Measurements from ENCODE around the gene FSTL5.

Gene FSTL5

GRCh38 chr4:161815841-161816240, 348.0 kb downstream of the FSTL5 start:
- TF ChIP-seq TAF1 (IDR thresholded peaks at IDR 0.05; ENCODE audit: borderline replicate concordance, insufficient read depth, low read length) (no peak), FOXP2 (optimal IDR thresholded peaks at IDR 0.05; ENCODE audit: borderline replicate concordance, extremely low read depth, extremely low read length, insufficient read depth) (no peak), POLR2AphosphoS5 (IDR thresholded peaks at IDR 0.05; ENCODE audit: low read depth, low read length) (no peak), SIN3A (IDR thresholded peaks at IDR 0.05; ENCODE audit: borderline replicate concordance, insufficient read depth, low read length) (no peak), REST (IDR thresholded peaks at IDR 0.05; ENCODE audit: insufficient read depth in 1 of 2, low read depth in 2 of 2, low read length in 2 of 2) (no peak)

- no peak for TF ChIP-seq SIN3A (IDR thresholded peaks at IDR 0.05; ENCODE audit: borderline replicate concordance, insufficient read depth, low read length)
- no peak for TF ChIP-seq TAF1 (IDR thresholded peaks at IDR 0.05; ENCODE audit: borderline replicate concordance, insufficient read depth, low read length)
- no peak for TF ChIP-seq POLR2AphosphoS5 (IDR thresholded peaks at IDR 0.05; ENCODE audit: low read depth, low read length)
- no peak for TF ChIP-seq FOXP2 (optimal IDR thresholded peaks at IDR 0.05; ENCODE audit: borderline replicate concordance, extremely low read depth, extremely low read length, insufficient read depth)
- no peak for TF ChIP-seq REST (IDR thresholded peaks at IDR 0.05; ENCODE audit: insufficient read depth in 1 of 2, low read depth in 2 of 2, low read length in 2 of 2)
Measured at GRCh38 chr4:161813889-161814288, 349.9 kb downstream of the FSTL5 start.

GRCh38 chr4:161813389-161813788, 350.4 kb downstream of the FSTL5 start:
- TF ChIP-seq POLR2AphosphoS5 (IDR thresholded peaks at IDR 0.05; ENCODE audit: low read depth, low read length) = no peak
- no peak for TF ChIP-seq TAF1 (IDR thresholded peaks at IDR 0.05; ENCODE audit: borderline replicate concordance, insufficient read depth, low read length)
- TF ChIP-seq REST (IDR thresholded peaks at IDR 0.05; ENCODE audit: insufficient read depth in 1 of 2, low read depth in 2 of 2, low read length in 2 of 2) = no peak
- TF ChIP-seq FOXP2 (optimal IDR thresholded peaks at IDR 0.05; ENCODE audit: borderline replicate concordance, extremely low read depth, extremely low read length, insufficient read depth) = no peak
- no peak for TF ChIP-seq SIN3A (IDR thresholded peaks at IDR 0.05; ENCODE audit: borderline replicate concordance, insufficient read depth, low read length)

- TF ChIP-seq TAF1 (IDR thresholded peaks at IDR 0.05; ENCODE audit: borderline replicate concordance, insufficient read depth, low read length) (no peak), REST (IDR thresholded peaks at IDR 0.05; ENCODE audit: insufficient read depth in 1 of 2, low read depth in 2 of 2, low read length in 2 of 2) (no peak)
Measured at GRCh38 chr4:161803171-161803570, 360.6 kb downstream of the FSTL5 start.

GRCh38 chr4:161799710-161800109, 364.1 kb downstream of the FSTL5 start:
- TF ChIP-seq REST (IDR thresholded peaks at IDR 0.05; ENCODE audit: insufficient read depth in 1 of 2, low read depth in 2 of 2, low read length in 2 of 2) = no peak
- TF ChIP-seq FOXP2 (optimal IDR thresholded peaks at IDR 0.05; ENCODE audit: borderline replicate concordance, extremely low read depth, extremely low read length, insufficient read depth) = no peak
- TF ChIP-seq TAF1 (IDR thresholded peaks at IDR 0.05; ENCODE audit: borderline replicate concordance, insufficient read depth, low read length) = no peak
- no peak for TF ChIP-seq SIN3A (IDR thresholded peaks at IDR 0.05; ENCODE audit: borderline replicate concordance, insufficient read depth, low read length)
- TF ChIP-seq POLR2AphosphoS5 (IDR thresholded peaks at IDR 0.05; ENCODE audit: low read depth, low read length) = no peak
